MG63 (cell line): ENCODE results near the gene AJM1. TPM values are rescaled to one million over a fixed set of nuclear protein-coding genes. Genes with fewer than 3 reads are reported as not detected.

ENCODE experiments used
- DNase-seq: peaks from one replicate; pipeline ENCODE4 v3.0.0-alpha.2; 2020
- H3K27me3 ChIP-seq: fragments of 250-450 bp; sonication (Bioruptor Pico); 2 replicates; pipeline ENCODE4 v1.5.1; 2020; ENCODE audit warnings: mild to moderate bottlenecking, moderate library complexity
- H3K36me3 ChIP-seq: fragments of 250-450 bp; sonication (Bioruptor Pico); 2 replicates; pipeline ENCODE4 v1.5.1; 2020; ENCODE audit warnings: mild to moderate bottlenecking, moderate library complexity
- H3K4me3 ChIP-seq: fragments of 250-450 bp; sonication (Bioruptor Pico); 2 replicates; pipeline ENCODE4 v1.5.1; 2020; ENCODE audit warnings: mild to moderate bottlenecking, moderate library complexity
- H3K9me3 ChIP-seq: fragments of 250-450 bp; sonication (Bioruptor Pico); 2 replicates; pipeline ENCODE4 v1.5.1; 2020; ENCODE audit warnings: mild to moderate bottlenecking, moderate library complexity
- total RNA-seq: library from RNA; depleted of rRNA; stranded (reverse); fragments of >200 nt; shearing (Covaris generic); gene quantifications from 2 replicates; pipeline ENCODE4 v1.2.3, GENCODE V29; 2014; ENCODE audit warnings: low replicate concordance

Gene AJM1
- total RNA-seq, 1 experiment from 2014 or later = 0.82 TPM

DNA sequence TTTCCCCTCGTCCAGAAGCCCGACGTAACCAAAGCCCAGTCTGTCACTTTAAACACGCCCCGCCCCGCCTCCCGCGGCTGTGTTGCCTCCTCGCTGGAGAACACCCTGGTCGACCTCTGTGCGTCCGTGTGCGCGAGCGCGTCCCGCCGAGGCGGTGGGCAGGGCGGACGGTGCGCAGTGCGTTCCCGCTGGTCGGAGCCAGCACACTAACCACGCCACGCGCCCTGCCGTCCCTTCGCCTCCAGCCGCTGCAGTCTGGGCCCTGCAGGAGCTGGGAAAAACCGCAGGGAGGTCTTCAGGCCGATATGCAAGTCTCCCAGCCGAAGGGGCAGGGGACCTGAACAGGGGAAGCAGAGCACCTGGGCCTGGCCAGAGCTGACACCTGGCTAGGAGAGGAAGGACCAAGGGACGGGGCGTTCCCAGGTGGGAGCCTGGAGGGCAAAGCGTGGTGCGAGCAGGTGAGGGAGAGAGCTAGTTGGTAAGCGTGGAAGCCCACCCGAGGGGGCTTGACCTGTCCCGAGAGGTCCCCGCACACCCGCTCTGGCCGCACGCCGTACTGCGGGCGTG lies 5.6 kb downstream of the AJM1 start:
- peak overlapping the region; percentile 86 for H3K4me3 ChIP-seq
- peaks cover 13% of the 10 kb centered on the region for H3K36me3 ChIP-seq
- H3K27me3 ChIP-seq = no peaks in the 10 kb centered on the region
- H3K9me3 ChIP-seq = no peaks in the 10 kb centered on the region
- DNase-seq = peak; percentile 95

- Histone ChIP-seq H3K9me3 (no peaks in the 10 kb centered on the region), H3K4me3 (peak overlapping the region; percentile 86), H3K27me3 (no peaks in the 10 kb centered on the region), H3K36me3 (peaks cover 13% of the 10 kb centered on the region)
- peak; percentile 56 for DNase-seq
These were observed 6.2 kb downstream of the AJM1 start for GRCh38 chr9:136848393-136849037.

DNA sequence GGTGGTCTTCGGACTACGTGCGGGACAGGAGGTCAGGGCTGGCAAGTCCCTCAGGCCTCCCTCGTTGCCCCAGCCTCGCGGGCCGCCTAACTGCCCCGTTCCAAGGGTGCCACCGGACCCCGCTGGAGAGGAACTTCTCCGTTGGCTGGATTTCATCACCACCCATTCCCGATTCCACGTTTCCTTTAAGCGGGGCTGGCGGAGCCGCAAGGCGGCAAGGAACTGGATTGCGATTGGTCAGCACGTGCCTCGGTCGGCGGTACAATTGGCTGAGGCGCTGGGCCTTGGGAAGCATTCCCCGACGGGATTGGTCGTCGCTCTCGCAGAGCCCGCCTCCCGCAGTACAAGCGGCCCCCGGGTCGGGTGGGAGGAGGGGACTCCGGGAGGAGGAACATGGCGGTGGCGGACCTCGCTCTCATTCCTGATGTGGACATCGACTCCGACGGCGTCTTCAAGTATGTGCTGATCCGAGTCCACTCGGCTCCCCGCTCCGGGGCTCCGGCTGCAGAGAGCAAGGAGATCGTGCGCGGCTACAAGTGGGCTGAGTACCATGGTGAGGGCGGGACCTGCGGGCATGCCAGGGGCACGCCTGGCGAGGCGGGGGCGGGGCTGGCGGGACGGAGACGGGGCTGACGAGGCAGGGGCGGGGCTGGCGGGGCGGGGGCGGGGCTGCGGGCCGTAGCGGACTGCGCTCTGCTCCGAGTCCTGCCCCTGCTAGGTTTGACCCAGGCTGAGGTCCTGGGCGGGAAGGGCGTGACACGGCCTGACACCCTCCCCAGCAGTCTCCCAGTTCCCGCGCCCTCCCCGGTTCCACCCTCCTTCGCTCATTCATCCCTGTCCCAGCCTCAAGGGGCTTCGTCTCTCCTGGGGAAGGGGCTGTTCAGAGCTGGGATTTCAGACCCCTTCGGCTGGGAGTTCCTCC lies 7.0 kb downstream of the AJM1 start, which contains the start of gene PHPT1:
TSS of gene PHPT1 (plus strand) at position 372 of the 922 bp plus-strand sequence. CDS start at position 394, 22 bp downstream.
- peak; percentile 98 for DNase-seq
- H3K36me3 ChIP-seq = peaks cover 13% of the 10 kb centered on the region

DNA sequence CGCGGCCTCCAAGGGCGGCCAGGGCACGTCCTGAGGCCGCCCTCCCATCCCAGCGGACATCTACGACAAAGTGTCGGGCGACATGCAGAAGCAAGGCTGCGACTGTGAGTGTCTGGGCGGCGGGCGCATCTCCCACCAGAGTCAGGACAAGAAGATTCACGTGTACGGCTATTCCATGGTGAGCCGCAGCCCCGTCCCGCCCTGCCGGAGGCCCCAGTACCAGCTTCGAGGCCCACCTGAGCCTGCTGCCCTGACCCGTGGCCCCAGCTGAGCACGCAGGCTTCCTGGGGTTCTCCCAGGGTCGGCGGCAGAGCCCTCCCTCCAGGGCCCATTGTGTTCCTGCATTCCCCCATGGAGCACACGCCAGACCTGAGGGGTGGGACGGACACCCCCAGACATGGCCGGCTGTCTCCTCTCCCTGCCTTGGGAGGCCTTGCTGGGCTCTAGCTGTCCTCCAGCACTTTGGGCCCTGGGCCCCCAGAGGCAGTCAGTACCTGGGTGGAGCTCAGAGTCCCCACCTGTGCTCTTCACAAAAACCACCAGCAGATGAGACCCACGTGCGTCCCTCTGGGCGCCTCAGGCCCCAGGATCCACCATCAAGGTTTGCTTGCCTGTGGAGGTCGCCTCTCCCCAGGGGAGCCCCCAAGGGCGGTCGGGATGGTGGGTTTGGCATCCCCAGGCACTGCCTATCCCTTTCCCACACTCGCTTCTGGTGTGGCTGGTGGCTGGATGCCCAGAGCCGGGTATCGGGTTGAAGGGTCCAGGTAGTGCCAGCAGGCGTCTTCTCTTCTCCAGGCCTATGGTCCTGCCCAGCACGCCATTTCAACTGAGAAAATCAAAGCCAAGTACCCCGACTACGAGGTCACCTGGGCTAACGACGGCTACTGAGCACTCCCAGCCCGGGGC lies 7.9 kb downstream of the AJM1 start:
- Histone ChIP-seq H3K9me3 (no peaks in the 10 kb centered on the region), H3K36me3 (peaks cover 13% of the 10 kb centered on the region), H3K4me3 (peak overlapping the region; percentile 86), H3K27me3 (no peaks in the 10 kb centered on the region)
- no peak for DNase-seq

More for the DNA sequence above, 7.0 kb downstream of the AJM1 start, which contains the start of gene PHPT1:
- Histone ChIP-seq H3K4me3 (peak within 1 kb of the TSS; percentile 86), H3K9me3 (no peaks in the 10 kb centered on the region), H3K27me3 (no peaks in the 10 kb centered on the region)

- peaks cover 13% of the 10 kb centered on the region for H3K36me3 ChIP-seq
- H3K4me3 ChIP-seq = no peak overlapping the region
- no peak for DNase-seq
- no peaks in the 10 kb centered on the region for H3K27me3 ChIP-seq
- H3K9me3 ChIP-seq = no peaks in the 10 kb centered on the region
These were observed 8.8 kb downstream of the AJM1 start for GRCh38 chr9:136850866-136851775.

DNA sequence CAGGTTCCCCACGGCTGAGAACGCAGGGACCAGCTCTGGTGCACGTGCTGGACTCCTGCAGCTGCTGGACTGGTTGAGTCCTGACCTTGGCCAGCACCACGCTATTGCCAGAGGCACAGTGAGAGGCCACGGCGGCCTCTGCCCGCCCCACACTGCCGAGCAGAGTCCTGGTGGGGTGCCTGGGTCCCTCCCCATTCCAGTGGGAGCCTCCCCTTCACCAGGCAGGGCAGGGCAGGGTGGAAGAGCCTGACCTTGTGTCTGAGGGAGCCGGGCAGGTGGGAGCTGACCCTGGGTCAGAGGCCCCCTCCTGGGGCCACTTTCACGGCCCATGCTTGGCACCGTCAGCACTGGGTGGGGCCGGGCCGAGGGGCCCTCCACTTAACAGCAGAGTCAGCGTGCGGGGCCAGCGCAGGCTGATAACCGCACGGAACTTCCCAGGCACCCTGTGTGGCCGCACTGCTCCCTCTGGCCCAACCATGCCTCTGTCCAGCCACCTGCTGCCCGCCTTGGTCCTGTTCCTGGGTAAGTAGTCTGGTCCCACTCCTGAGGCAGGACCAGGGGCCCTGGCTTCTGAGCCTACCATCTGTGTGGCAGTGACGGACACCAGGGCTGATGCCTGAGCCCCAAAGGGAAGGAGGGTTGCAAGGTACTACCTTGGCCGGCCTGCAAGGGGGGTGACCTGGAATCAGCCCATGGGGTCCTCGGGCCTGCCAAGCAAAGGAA lies 9.8 kb downstream of the AJM1 start, which contains the start of gene MAMDC4:
TSS of gene MAMDC4 (plus strand) at position 406 of the 723 bp plus-strand sequence. CDS start at position 477, 71 bp downstream.
- DNase-seq = no peak
- H3K9me3 ChIP-seq = no peaks in the 10 kb centered on the region
- H3K4me3 ChIP-seq = no peak within 1 kb of the TSS
- H3K36me3 ChIP-seq = peaks cover 13% of the 10 kb centered on the region
- H3K27me3 ChIP-seq = no peaks in the 10 kb centered on the region

DNA sequence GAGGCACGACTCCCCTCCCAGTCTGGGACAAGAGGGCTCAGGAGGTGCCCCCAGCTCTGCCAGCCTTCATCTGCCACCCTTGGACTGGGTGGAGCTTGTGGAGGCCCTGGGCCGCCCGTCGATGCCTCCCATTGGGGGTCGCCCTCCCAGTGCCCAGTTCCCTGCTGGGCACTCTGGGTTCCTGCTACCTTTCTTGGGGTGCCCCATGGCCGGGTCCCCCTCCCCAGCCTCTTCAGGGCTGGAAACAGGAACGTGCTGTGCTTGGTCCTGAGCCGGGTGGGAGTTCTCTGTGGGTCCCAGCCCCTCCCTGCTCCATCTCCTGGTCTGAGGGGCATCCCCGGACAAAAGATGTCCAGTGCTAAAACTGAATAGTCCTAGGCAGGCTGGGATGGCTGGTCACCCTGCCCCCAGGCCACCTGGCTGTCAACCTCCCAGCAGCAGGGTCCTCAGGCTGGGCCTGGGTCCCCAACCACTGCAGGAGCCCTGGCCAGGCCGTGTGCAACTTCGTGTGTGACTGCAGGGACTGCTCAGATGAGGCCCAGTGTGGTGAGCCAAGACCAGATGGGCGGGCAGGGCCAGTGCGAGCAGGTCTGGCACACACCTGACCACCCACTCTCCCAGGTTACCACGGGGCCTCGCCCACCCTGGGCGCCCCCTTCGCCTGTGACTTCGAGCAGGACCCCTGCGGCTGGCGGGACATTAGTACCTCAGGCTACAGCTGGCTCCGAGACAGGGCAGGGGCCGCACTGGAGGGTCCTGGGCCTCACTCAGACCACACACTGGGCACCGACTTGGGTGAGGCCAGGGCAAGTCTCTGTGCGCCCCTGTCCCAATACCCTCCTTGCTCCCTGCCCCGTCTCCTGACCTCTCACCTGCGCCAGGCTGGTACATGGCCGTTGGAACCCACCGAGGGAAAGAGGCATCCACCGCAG lies 10.7 kb downstream of the AJM1 start:
- DNase-seq = no peak
- H3K36me3 ChIP-seq = peaks cover 13% of the 10 kb centered on the region
- H3K27me3 ChIP-seq = no peaks in the 10 kb centered on the region
- no peak overlapping the region for H3K4me3 ChIP-seq
- H3K9me3 ChIP-seq = no peaks in the 10 kb centered on the region

DNA sequence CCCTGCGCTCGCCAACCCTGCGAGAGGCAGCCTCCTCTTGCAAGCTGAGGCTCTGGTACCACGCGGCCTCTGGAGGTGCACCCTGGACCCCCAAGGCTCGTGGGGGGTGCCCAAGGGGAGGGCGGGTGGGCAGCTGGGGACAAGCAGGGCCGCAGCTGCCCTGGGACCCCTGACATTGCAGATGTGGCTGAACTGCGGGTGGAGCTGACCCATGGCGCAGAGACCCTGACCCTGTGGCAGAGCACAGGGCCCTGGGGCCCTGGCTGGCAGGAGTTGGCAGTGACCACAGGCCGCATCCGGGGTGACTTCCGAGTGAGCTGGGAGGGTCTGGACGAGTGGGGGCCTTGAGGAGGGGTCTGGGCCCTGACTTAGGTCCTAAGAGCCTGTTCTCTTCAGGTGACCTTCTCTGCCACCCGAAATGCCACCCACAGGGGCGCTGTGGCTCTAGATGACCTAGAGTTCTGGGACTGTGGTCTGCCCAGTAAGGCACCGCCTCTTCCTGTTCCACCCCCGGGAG lies 11.4 kb downstream of the AJM1 start:
- no peaks in the 10 kb centered on the region for H3K27me3 ChIP-seq
- DNase-seq = no peak
- H3K9me3 ChIP-seq = no peaks in the 10 kb centered on the region
- H3K36me3 ChIP-seq = peaks cover 15% of the 10 kb centered on the region
- H3K4me3 ChIP-seq = no peak overlapping the region

DNA sequence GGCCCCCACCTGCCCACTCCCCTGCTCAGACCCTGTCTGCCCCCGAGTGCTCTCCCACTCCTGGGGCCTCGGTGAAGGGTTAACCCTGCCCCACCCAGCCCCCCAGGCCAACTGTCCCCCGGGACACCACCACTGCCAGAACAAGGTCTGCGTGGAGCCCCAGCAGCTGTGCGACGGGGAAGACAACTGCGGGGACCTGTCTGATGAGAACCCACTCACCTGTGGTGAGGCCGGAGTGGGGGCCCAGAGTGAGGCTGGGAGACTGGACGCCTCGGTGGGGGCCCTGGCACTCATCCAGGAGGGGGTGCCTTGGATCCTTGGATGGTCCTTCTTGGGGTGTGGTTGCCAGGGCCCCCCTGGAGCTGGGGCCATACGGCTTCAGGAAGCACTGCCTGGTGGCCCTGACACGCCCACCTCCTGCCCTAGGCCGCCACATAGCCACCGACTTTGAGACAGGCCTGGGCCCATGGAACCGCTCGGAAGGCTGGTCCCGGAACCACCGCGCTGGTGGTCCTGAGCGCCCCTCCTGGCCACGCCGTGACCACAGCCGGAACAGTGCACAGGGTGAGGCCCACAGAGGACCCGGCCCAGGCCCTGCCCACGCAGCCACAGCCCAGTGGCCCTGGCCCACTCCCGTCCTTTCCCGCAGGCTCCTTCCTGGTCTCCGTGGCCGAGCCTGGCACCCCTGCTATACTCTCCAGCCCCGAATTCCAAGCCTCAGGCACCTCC lies 12.0 kb downstream of the AJM1 start:
- no peaks in the 10 kb centered on the region for H3K27me3 ChIP-seq
- H3K4me3 ChIP-seq = no peak overlapping the region
- DNase-seq = no peak
- peaks cover 18% of the 10 kb centered on the region for H3K36me3 ChIP-seq
- H3K9me3 ChIP-seq = no peaks in the 10 kb centered on the region

GRCh38 chr9:136854842-136855460 lies 12.7 kb downstream of the AJM1 start:
- no peak for DNase-seq
- Histone ChIP-seq H3K36me3 (peaks cover 14% of the 10 kb centered on the region), H3K4me3 (no peak overlapping the region), H3K9me3 (no peaks in the 10 kb centered on the region), H3K27me3 (no peaks in the 10 kb centered on the region)

- Histone ChIP-seq H3K4me3 (no peak overlapping the region), H3K36me3 (peaks cover 10% of the 10 kb centered on the region), H3K9me3 (no peaks in the 10 kb centered on the region), H3K27me3 (no peaks in the 10 kb centered on the region)
- no peak for DNase-seq
These were observed 13.3 kb downstream of the AJM1 start for GRCh38 chr9:136855461-136856078.

- Histone ChIP-seq H3K4me3 (no peak overlapping the region), H3K27me3 (no peaks in the 10 kb centered on the region), H3K9me3 (no peaks in the 10 kb centered on the region), H3K36me3 (peaks cover 9% of the 10 kb centered on the region)
- DNase-seq = no peak
These were observed 13.8 kb downstream of the AJM1 start for GRCh38 chr9:136856079-136856476.
